Aorta (tissue), 5 donors: ENCODE data around the gene SF3B6. TPM values are rescaled to one million over a fixed set of nuclear protein-coding genes. Genes with fewer than 3 reads are reported as not detected.
"Not testable (repeated sequence)": the region's sequence is repeated elsewhere in the genome, so short reads cannot be mapped to it uniquely, and the experiment has no call there.

Experiments
- ATAC-seq: fragments of 200-7000 bp; cut with Tn5 transposase; one replicate; pipeline ENCODE4 v1.9.1; 2022; ENCODE audit warnings: moderate library complexity; ENCODE audit not compliant: low FRiP score
- DNase-seq, 2 donors: peaks; one replicate each; pipeline ENCODE4 v3.0.0-alpha.2; 2020
- H3K27ac ChIP-seq, 2 donors: one replicate each; pipeline ENCODE4 v1.5.1; 2013; ENCODE audit warnings: low read length in 2 of 2, mild to moderate bottlenecking in 2 of 2, moderate library complexity in 2 of 2, control low read depth in 1 of 2, inconsistent platforms in 1 of 2, low read depth in 1 of 2
- H3K27me3 ChIP-seq, 2 donors: one replicate each; pipeline ENCODE4 v1.6.1; 2013; ENCODE audit warnings: control low read depth in 1 of 2, low read length in 1 of 2, mild to moderate bottlenecking in 1 of 2, moderate library complexity in 1 of 2; ENCODE audit not compliant: insufficient read depth in 2 of 2, control insufficient read depth in 1 of 2
- H3K36me3 ChIP-seq, 2 donors: one replicate each; pipeline ENCODE4 v1.6.1; 2013; ENCODE audit warnings: control low read depth in 1 of 2, low read length in 1 of 2, mild to moderate bottlenecking in 1 of 2; ENCODE audit not compliant: insufficient read depth in 2 of 2, control insufficient read depth in 1 of 2
- H3K4me1 ChIP-seq, 2 donors: one replicate each; pipeline ENCODE4 v1.6.1; 2013; ENCODE audit warnings: low read length in 2 of 2, control low read depth in 1 of 2, mild to moderate bottlenecking in 1 of 2, moderate library complexity in 1 of 2; ENCODE audit not compliant: insufficient read depth in 2 of 2, control insufficient read depth in 1 of 2
- H3K4me3 ChIP-seq, 2 donors: one replicate each; pipeline ENCODE4 v1.5.1; 2013; ENCODE audit warnings: low read length in 2 of 2, control low read depth in 1 of 2, mild to moderate bottlenecking in 1 of 2
- H3K9me3 ChIP-seq: one replicate; pipeline ENCODE4 v1.6.1; 2013; ENCODE audit warnings: mild to moderate bottlenecking, low read length; ENCODE audit not compliant: control insufficient read depth
- WGBS, 2 donors: extraction: QIAGEN DNeasy Blood & Tissue Kit; methylation state at CpG; one replicate each; pipeline ENCODE4 v1.1.7; 2013; 5-methylcytosine and 5-hydroxymethylcytosine counted together
- intact Hi-C, 2 donors: fragments of 100-400 bp; cut with DNase I; formaldehyde crosslinking; loops; one replicate each; pipeline versions ENCODE4 v1.14.2 to v1.15.0; 2022
- polyA plus RNA-seq, 2 donors: library from polyadenylated mRNA; stranded (reverse); fragments of 200-250 nt; gene quantifications; one replicate each; pipeline ENCODE4 v1.2.3, GENCODE V29; 2013
- total RNA-seq, 2 donors: library from RNA; stranded (reverse); fragmentation: NEBNext Ultra II Directional; extraction: Animal tissue kit (Norgen Biotek cat#: 25700); gene quantifications; one replicate each; pipeline ENCODE4 v1.2.1, GENCODE V29; 2021
- donor health status: healthy with polysubstance abuse.
- donor health status: Bipolar disorder and iron deficiency.
- donor health status: DM: no; HTN: no; CAD: no.
- donor health status: DM: no; HTN: no; CAD: no.
- donor health status: DM: yes; HTN: yes; CAD: no.

Gene SF3B6
- total and polyA plus RNA-seq, 4 donors: 54.4 to 158 (median 87.7) TPM

DNA sequence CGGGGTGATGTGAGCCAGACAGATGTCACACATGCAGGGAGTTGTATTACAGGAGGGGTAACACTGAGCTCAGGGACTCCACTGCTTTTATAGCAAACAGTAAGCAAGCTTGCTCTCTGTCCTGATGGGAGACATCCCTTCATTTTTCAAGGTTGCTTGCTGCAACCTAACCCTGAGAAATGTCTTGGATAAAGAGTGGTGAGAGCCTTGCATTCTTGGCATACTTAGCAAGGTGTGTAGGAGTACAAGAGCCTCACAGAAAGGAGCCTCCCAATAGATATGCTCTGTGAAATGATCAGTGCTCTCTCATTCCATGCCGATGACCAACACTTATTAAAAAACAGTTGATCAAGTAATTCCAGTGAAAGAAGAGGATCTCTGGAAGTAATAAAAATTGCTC is 38.9 kb upstream of the SF3B6 start:
- intact Hi-C loops: no loop called here
- no peak for DNase-seq
- H3K4me1 ChIP-seq: no peaks in the 10 kb centered on the region
- H3K4me3 ChIP-seq: no peak overlapping the region
- ATAC-seq: no peak
- WGBS, 2 donors: 48 to 49% methylated on average over 2 of the region's 2 CpGs
- peaks cover 1% of the 10 kb centered on the region for H3K9me3 ChIP-seq
- H3K27ac ChIP-seq: no peak overlapping the region
- H3K36me3 ChIP-seq: peaks cover 0 to 2% of the 10 kb centered on the region in 2 donors
- H3K27me3 ChIP-seq: no peaks in the 10 kb centered on the region

DNA sequence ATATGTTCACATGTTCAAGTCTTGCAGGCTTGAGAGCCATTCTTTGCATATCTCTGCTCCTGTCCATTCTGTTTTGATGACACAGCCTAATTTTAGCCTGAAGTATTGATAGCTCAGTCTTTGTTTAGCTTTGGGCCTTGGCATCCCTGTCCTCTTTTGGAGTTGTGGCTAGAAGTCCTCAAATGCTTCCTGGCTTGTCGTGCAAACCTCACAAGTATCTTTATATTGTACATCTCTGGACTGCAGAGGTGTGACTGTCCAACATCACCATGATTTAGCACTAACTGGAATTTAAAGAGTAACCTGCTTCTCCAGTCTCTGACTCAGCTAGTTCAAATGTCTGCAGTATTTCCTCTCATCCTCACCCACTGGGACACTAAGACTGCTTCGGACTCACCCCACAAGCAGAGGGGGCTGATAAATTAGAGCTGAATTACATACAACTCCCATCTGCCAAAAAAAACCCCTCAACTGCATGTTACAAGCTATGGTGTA is 35.3 kb upstream of the SF3B6 start:
- no peak for DNase-seq
- H3K27me3 ChIP-seq: no peaks in the 10 kb centered on the region
- WGBS, 2 donors: 28 to 32% methylated on average over 2 of the region's 2 CpGs
- intact Hi-C loops: no loop called here
- H3K4me3 ChIP-seq: no peak overlapping the region
- no peaks in the 10 kb centered on the region for H3K4me1 ChIP-seq
- ATAC-seq: no peak
- no peak overlapping the region for H3K27ac ChIP-seq
- peaks cover 1% of the 10 kb centered on the region for H3K9me3 ChIP-seq
- peaks cover 0 to 2% of the 10 kb centered on the region in 2 donors for H3K36me3 ChIP-seq

DNA sequence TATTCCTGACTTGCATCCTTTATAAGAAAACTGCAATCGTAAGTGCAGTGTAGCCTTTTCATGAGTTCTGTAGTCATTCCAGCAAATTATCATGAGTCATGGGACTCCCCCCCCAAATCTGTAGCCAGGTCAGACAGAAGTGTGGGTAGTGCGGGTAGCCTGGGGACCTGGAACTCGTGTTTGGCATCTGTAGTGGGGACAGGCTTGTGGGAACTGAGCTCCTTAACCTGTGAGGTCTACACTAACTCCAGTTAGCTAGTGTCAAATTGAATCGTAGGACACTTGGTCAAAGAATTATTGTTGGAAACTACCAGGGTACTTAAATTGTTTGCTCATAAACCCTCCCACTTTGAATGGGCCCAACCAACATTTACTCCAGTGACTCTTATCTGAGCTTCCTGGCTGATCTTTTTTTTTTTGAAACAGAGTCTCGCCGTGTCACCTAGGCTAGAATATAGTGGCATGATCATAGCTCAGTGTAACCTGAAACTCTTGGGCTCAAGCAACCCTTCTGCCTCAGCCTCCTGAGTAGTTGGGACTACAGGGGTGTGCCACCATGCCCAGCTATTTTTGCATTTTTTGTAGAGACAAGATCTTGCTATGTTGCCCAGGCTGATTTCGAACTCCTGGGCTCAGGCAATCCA is 34.7 kb upstream of the SF3B6 start:
- Histone ChIP-seq H3K27ac (no peak overlapping the region), H3K9me3 (peaks cover 1% of the 10 kb centered on the region), H3K36me3 (peaks cover 0 to 2% of the 10 kb centered on the region in 2 donors), H3K27me3 (no peaks in the 10 kb centered on the region), H3K4me1 (no peaks in the 10 kb centered on the region), H3K4me3 (no peak overlapping the region)
- DNase-seq (no peak), ATAC-seq (no peak)
- 78 to 80% methylated on average over 7 of the region's 7 CpGs for WGBS, 2 donors
- intact Hi-C loops: no loop called here

DNA sequence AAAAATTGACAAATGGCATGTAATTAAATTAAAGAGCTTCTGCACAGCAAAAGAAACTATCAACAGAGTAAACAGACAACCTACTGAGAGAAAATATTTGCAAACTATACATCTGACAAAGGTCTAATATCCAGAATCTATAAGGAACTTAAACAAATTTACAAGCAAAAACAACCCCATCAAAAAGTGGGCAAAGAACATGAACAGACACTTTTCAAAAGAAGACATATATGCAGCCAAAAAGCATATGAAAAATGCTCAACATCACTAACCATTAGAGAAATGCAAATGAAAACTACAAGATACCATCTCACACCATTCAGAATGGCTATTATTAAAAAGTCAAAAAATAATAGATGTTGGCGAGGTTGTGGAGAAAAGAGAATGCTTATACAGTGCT is 33.3 kb upstream of the SF3B6 start:
- DNase-seq, H3K36me3 ChIP-seq, H3K4me1 ChIP-seq, intact Hi-C loops, H3K27ac ChIP-seq, H3K4me3 ChIP-seq, H3K9me3 ChIP-seq, H3K27me3 ChIP-seq, ATAC-seq: not testable (repeated sequence)
- 97% methylated on average over 1 of the region's 1 CpG for WGBS, 2 donors

DNA sequence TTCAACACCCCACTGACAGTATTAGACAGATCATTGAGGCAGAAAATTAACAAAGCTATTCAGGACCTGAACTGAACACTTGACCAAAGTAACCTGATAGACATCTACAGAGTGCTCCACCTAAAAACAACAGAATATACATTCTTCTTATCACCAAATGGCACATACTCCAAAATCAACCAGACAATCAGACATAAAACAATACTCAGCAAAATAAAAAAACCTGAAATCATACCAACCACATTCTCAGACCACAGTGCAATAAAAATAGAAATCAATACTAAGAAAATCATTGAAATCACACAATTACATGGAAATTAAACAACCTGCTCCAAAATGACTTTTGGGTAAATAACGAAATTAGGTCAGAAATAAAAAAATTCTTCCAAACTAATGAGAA is 31.2 kb upstream of the SF3B6 start:
- no peak overlapping the region for H3K27ac ChIP-seq
- H3K36me3 ChIP-seq: no peaks in the 10 kb centered on the region
- DNase-seq (no peak), ATAC-seq (no peak)
- 58 to 94% methylated on average over 1 of the region's 1 CpG for WGBS, 2 donors
- H3K27me3 ChIP-seq: no peaks in the 10 kb centered on the region
- no peak overlapping the region for H3K4me3 ChIP-seq
- intact Hi-C loops: no loop called here
- no peaks in the 10 kb centered on the region for H3K9me3 ChIP-seq
- no peaks in the 10 kb centered on the region for H3K4me1 ChIP-seq

DNA sequence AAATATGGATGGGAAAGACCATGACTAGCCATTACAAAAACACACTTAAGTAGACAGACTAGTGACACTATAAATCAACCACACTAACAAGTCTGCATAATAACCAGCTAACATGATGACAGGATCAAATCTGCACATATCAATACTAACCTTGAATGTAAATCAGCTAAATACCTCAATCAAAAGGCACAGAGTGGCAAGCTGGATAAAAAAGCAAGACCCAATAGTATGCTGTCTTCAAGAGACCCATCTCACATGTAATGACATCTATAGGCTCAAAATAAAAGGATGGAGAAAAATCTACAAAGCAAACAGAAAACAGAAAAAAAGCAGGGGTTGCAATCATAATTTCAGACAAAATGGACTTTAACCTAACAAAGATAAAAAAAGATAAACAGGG is 30.7 kb upstream of the SF3B6 start:
- DNase-seq (no peak), ATAC-seq (no peak)
- intact Hi-C loops: no loop called here
- Histone ChIP-seq H3K27ac (no peak overlapping the region), H3K27me3 (no peaks in the 10 kb centered on the region), H3K36me3 (no peaks in the 10 kb centered on the region), H3K4me3 (no peak overlapping the region), H3K9me3 (no peaks in the 10 kb centered on the region), H3K4me1 (no peaks in the 10 kb centered on the region)

DNA sequence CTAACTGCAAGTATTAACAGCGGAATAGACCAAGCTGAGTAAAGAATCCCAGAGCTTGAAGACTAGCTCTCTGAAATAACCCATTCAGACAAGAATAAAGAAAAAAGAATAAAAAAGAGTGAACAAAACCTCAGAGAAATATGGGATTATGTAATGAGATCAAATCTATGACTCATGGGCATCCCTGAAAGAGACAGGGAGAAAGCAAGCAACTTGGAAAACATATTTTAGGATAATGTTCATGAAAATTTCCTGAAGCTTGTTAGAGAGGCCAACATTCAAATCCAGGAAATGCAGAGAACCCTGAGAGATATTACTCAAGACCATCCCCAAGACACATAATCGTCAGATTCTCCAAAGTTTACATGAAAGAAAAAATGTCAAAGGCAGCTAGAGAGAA is 29.7 kb upstream of the SF3B6 start:
- H3K27me3 ChIP-seq: no peaks in the 10 kb centered on the region
- H3K4me1 ChIP-seq: no peaks in the 10 kb centered on the region
- intact Hi-C loops: no loop called here
- ATAC-seq: no peak
- no peaks in the 10 kb centered on the region for H3K9me3 ChIP-seq
- WGBS, 2 donors: 25 to 50% methylated on average over 2 of the region's 2 CpGs
- H3K36me3 ChIP-seq: no peaks in the 10 kb centered on the region
- no peak overlapping the region for H3K4me3 ChIP-seq
- DNase-seq: no peak
- H3K27ac ChIP-seq: no peak overlapping the region

DNA sequence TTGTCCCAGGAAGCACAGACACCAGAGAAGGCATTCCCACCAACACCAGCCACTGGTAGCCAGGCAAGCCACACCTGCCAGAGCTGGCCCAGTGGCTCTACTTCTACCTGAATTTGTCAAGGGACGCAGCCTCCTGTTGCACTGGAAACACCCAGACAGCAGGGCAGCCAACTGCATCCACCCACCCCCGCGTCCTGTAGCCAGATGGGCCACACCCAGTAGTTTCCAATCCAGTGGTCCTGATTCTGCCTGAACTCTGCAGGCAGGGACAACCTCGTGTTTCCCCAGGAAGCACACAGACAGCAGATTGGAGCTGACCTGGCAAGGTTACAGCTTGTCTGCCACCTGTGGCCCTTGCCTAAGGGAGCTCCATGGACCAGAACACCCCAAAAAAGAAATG is 28.8 kb upstream of the SF3B6 start:
- H3K4me3 ChIP-seq: no peak overlapping the region
- intact Hi-C loops: no loop called here
- no peak for DNase-seq

DNA sequence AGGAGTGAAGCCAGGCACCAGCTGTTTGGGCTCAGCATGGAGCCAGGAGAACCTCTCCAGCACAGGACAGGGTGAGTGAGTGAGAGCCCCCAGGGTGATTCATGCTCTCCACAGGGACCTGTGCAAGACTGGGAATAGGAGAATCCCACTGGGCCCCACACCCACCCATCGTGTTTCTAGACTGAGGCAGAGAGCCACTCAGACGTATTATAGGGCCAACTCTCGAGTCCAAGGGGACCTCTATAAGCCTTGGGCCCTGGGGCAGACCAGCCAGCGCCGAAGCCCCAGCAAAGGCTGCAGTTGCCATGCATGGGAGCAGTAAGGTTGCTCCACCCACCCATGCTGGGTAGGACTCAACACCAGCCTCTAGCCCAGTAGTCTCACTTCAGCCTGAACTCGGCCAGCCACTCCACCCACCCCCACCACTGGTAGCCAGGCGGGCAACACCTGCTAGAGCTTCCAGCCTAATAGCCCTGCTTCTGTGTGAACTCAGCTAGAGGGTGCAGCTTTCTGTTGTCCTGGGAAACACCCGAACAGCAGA is 28.1 kb upstream of the SF3B6 start:
- intact Hi-C loops: no loop called here

More for the DNA sequence above, 28.8 kb upstream of the SF3B6 start:
- no peaks in the 10 kb centered on the region for H3K4me1 ChIP-seq
- H3K9me3 ChIP-seq: no peaks in the 10 kb centered on the region
- ATAC-seq: no peak
- WGBS, 2 donors: 77 to 93% methylated on average over 4 of the region's 4 CpGs
- H3K27me3 ChIP-seq: no peaks in the 10 kb centered on the region
- H3K27ac ChIP-seq: no peak overlapping the region
- H3K36me3 ChIP-seq: no peaks in the 10 kb centered on the region

More for the DNA sequence above, 28.1 kb upstream of the SF3B6 start:
- Histone ChIP-seq H3K27ac (no peak overlapping the region), H3K27me3 (no peaks in the 10 kb centered on the region), H3K36me3 (no peaks in the 10 kb centered on the region), H3K4me1 (no peaks in the 10 kb centered on the region), H3K9me3 (no peaks in the 10 kb centered on the region), H3K4me3 (no peak overlapping the region)
- DNase-seq: no peak
- peak; percentile 41 for ATAC-seq
- 94 to 96% methylated on average over 8 of the region's 8 CpGs for WGBS, 2 donors
